Caco-2 (cell line): ENCODE measurements around the gene ZNF888. TPM values are rescaled to one million over a fixed set of nuclear protein-coding genes. Genes with fewer than 3 reads are reported as not detected.
"Not testable (repeated sequence)": the region's sequence is repeated elsewhere in the genome, so short reads cannot be mapped to it uniquely, and the experiment has no call there.

Experiments used
- BruUV-seq: library from RNA; stranded (reverse); fragments of 400-500 nt; replicated peaks from 2 replicates; lab custom pipeline; 2021; lab: Mats Ljungman, UMichigan
- CTCF ChIA-PET: fragments of 300-600 bp; sonication (Branson Sonifier 250); formaldehyde crosslinking; loops from one replicate; lab custom pipeline; 2022; ENCODE audit warnings: antibody characterized with exemption; lab: Charles Lee
- POLR2A ChIA-PET: fragments of 300-600 bp; sonication (Branson Sonifier 250); formaldehyde crosslinking; loops from one replicate; lab custom pipeline; 2022; ENCODE audit warnings: antibody characterized with exemption; lab: Charles Lee
- DNase-seq, 2 experiments: peaks; one replicate each; pipeline versions ENCODE4 v3.0.0 to v3.0.0-alpha.2; 2020 to 2022
- H3K27me3 ChIP-seq: replicated peaks from 2 replicates; pipeline ENCODE4 v1.6.0; 2011; ENCODE audit warnings: low read length; ENCODE audit not compliant: control insufficient read depth, insufficient read depth
- H3K36me3 ChIP-seq: 2 replicates; pipeline ENCODE4 v1.5.1; 2011; ENCODE audit warnings: low read length; ENCODE audit not compliant: control insufficient read depth, insufficient read depth
- H3K4me1 ChIP-seq: fragments of 250-450 bp; sonication (Bioruptor Pico); 2 replicates; pipeline ENCODE4 v1.5.1; 2020; ENCODE audit warnings: mild to moderate bottlenecking
- H3K4me3 ChIP-seq: 2 replicates; pipeline ENCODE4 v1.5.1; 2011; ENCODE audit warnings: low read depth, mild to moderate bottlenecking, control low read depth, low read length
- H3K9me3 ChIP-seq: fragments of 250-450 bp; sonication (Bioruptor Pico); 2 replicates; pipeline ENCODE4 v1.5.1; 2020; ENCODE audit warnings: mild to moderate bottlenecking, moderate library complexity
- H3K27ac Mint-ChIP-seq: one replicate; pipeline ENCODE4 v1.8.0; 2022; ENCODE audit warnings: mixed read lengths; ENCODE audit not compliant: unreplicated experiment
- H3K27me3 Mint-ChIP-seq: one replicate; pipeline ENCODE4 v1.8.0; 2022; ENCODE audit warnings: mixed read lengths; ENCODE audit not compliant: insufficient read depth, unreplicated experiment
- H3K36me3 Mint-ChIP-seq: one replicate; pipeline ENCODE4 v1.8.0; 2022; ENCODE audit warnings: mild to moderate bottlenecking, mixed read lengths; ENCODE audit not compliant: insufficient read depth, unreplicated experiment
- H3K4me1 Mint-ChIP-seq: one replicate; pipeline ENCODE4 v1.8.0; 2022; ENCODE audit warnings: low read depth, mixed read lengths; ENCODE audit not compliant: unreplicated experiment
- H3K4me3 Mint-ChIP-seq: one replicate; pipeline ENCODE4 v1.8.0; 2022; ENCODE audit warnings: mild to moderate bottlenecking, moderate library complexity, mixed read lengths; ENCODE audit not compliant: unreplicated experiment
- H3K9me3 Mint-ChIP-seq: one replicate; pipeline ENCODE4 v1.8.0; 2022; ENCODE audit warnings: mixed read lengths; ENCODE audit not compliant: unreplicated experiment
- CTCF ChIP-seq, 2 experiments: fragments of 200-600 bp in 1 of 2; IDR thresholded peaks; 1 replicate in 1 of 2; 2 replicates in 1 of 2; pipeline versions ENCODE4 v1.5.1 to v1.8.0; 2011 to 2022; ENCODE audit warnings: antibody characterized with exemption in 1 of 2, control low read depth in 1 of 2, inconsistent platforms in 1 of 2, low read depth in 1 of 2, low read length in 1 of 2, mild to moderate bottlenecking in 1 of 2, moderate library complexity in 1 of 2; ENCODE audit not compliant: insufficient read depth in 1 of 2, severe bottlenecking in 1 of 2, unreplicated experiment in 1 of 2
- intact Hi-C: fragments of 100-400 bp; cut with micrococcal nuclease; formaldehyde crosslinking; loops from one replicate; pipeline ENCODE4 v1.10.0; 2022; ENCODE audit not compliant: unreplicated experiment
- total RNA-seq: library from RNA; stranded (reverse); gene quantifications from 2 replicates; pipeline ENCODE4 v1.2.3, GENCODE V29; 2022

Gene ZNF888
- total RNA-seq, 1 experiment from 2014 or later: 7.3 TPM

DNA sequence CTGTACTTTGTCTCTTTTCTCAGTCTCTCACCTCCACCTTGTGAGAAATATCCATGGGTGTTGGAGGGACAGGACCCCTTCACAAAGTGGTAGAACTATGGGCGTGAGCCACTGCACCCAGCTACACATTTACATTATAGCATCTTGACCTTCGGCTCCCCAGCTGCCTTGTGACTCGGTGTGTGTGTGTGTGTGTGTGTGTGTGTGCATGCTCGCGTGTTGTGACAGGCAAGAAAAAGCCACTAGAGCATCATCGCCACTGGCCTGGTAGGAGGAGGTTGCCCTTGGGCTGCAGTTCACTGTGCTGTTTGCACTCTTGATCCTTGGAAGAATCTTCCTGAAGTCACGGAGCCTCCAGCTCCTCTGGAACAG lies 13.7 kb upstream of the ZNF888 start:
- peaks cover 26% of the 10 kb centered on the region for H3K4me1 Mint-ChIP-seq
- Histone ChIP-seq H3K4me3 (no peak overlapping the region), H3K4me1 (0 out of 2 replicates have a peak, but pooled peaks cover 19% of the 10 kb centered on the region), H3K36me3 (peaks cover 3% of the 10 kb centered on the region; the same call in 1 of the 2 replicates), H3K27me3 (no peaks in the 10 kb centered on the region), H3K9me3 (peaks cover 33% of the 10 kb centered on the region)
- no peaks in the 10 kb centered on the region for H3K27me3 Mint-ChIP-seq
- H3K9me3 Mint-ChIP-seq: peaks cover 23% of the 10 kb centered on the region
- POLR2A ChIA-PET: interaction anchor here (0.6 kb wide), 1 partner anchor 869 kb away, joined by 4 read pairs; no protein-coding TSS in a partner anchor
- peaks cover 62% of the 10 kb centered on the region for H3K36me3 Mint-ChIP-seq
- no peak for DNase-seq
- H3K4me3 Mint-ChIP-seq: no peak overlapping the region
- no peak for TF ChIP-seq CTCF (IDR thresholded peaks at IDR 0.05; ENCODE audit: insufficient read depth in 1 of 2, low read depth in 1 of 2, low read length in 1 of 2, severe bottlenecking in 1 of 2, unreplicated experiment in 1 of 2)
- intact Hi-C loops: no loop called here
- H3K27ac Mint-ChIP-seq: peak overlapping the region; percentile 43
- no TSS peak for BruUV-seq
- CTCF ChIA-PET: no interaction called here

DNA sequence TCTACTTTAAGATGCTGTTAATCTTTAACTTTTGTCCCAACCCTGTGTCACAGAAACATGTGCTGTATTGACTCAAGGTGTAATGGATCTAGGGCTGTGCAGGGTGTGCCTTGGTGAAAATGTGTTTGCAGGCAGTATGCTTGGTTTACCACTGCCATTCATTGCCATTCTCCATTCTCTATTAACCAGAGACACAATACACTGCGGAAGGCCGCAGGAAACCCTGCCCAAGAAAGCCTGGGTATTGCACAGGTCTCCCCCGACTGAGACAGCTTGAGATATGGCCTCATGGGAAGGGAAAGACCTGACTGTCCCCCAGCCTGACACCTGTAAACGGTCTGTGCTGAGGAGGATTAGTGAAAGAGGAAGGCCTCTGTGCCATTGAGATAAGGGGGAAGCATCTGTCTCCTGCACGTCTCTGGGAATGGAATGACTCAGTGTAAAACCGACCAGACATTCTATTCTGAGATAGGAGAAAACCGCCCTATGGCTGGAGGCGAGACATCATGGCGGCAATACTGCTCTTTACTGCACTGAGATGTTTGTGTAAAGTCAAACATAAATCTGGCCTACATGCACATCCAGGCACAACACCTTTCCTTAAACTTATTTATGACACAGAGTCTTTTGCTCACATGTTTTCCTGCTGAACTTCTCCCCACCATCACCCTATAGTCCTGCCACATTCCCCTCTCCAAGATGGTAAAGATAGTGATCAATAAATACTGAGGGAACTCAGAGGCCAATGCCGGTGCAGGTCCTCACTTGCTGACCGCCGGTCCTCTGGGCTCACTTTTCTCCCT lies 13.1 kb upstream of the ZNF888 start:
- Mint-ChIP-seq H3K9me3 (peaks cover 18% of the 10 kb centered on the region), H3K27ac (peak overlapping the region; percentile 43), H3K4me1 (peaks cover 20% of the 10 kb centered on the region), H3K36me3 (peaks cover 56% of the 10 kb centered on the region), H3K4me3 (no peak overlapping the region), H3K27me3 (no peaks in the 10 kb centered on the region)
- no peak for TF ChIP-seq CTCF (IDR thresholded peaks at IDR 0.05; ENCODE audit: insufficient read depth in 1 of 2, low read depth in 1 of 2, low read length in 1 of 2, severe bottlenecking in 1 of 2, unreplicated experiment in 1 of 2)
- no TSS peak for BruUV-seq
- POLR2A ChIA-PET: interaction anchor here (0.6 kb wide), 1 partner anchor 870 kb away, joined by 4 read pairs; no protein-coding TSS in a partner anchor
- Histone ChIP-seq H3K36me3 (peaks cover 3% of the 10 kb centered on the region; the same call in 1 of the 2 replicates), H3K9me3 (peaks cover 33% of the 10 kb centered on the region), H3K27me3 (no peaks in the 10 kb centered on the region), H3K4me3 (no peak overlapping the region), H3K4me1 (0 out of 2 replicates have a peak, but pooled peaks cover 19% of the 10 kb centered on the region)
- DNase-seq: peak in 1 of 2 experiments; percentile 20
- intact Hi-C loops: no loop called here
- CTCF ChIA-PET: no interaction called here

GRCh38 chr19:52935434-52935833 lies 12.2 kb upstream of the ZNF888 start:
- H3K9me3 Mint-ChIP-seq: peaks cover 11% of the 10 kb centered on the region
- peaks cover 16% of the 10 kb centered on the region for H3K4me1 Mint-ChIP-seq
- peaks cover 52% of the 10 kb centered on the region for H3K36me3 Mint-ChIP-seq
- no peaks in the 10 kb centered on the region for H3K27me3 ChIP-seq
- no peak overlapping the region for H3K27ac Mint-ChIP-seq
- H3K36me3 ChIP-seq: peaks cover 3% of the 10 kb centered on the region; the same call in 1 of the 2 replicates
- no peaks in the 10 kb centered on the region for H3K27me3 Mint-ChIP-seq
- CTCF ChIA-PET: no interaction called here
- intact Hi-C loops: no loop called here
- POLR2A ChIA-PET: no interaction called here
- peaks cover 33% of the 10 kb centered on the region for H3K9me3 ChIP-seq
- 0 out of 2 replicates have a peak, but pooled peaks cover 19% of the 10 kb centered on the region for H3K4me1 ChIP-seq
- TF ChIP-seq CTCF (IDR thresholded peaks at IDR 0.05; ENCODE audit: insufficient read depth in 1 of 2, low read depth in 1 of 2, low read length in 1 of 2, severe bottlenecking in 1 of 2, unreplicated experiment in 1 of 2): no peak
- H3K4me3 Mint-ChIP-seq: no peak overlapping the region
- H3K4me3 ChIP-seq: no peak overlapping the region
- no peak for DNase-seq
- BruUV-seq: no TSS peak

DNA sequence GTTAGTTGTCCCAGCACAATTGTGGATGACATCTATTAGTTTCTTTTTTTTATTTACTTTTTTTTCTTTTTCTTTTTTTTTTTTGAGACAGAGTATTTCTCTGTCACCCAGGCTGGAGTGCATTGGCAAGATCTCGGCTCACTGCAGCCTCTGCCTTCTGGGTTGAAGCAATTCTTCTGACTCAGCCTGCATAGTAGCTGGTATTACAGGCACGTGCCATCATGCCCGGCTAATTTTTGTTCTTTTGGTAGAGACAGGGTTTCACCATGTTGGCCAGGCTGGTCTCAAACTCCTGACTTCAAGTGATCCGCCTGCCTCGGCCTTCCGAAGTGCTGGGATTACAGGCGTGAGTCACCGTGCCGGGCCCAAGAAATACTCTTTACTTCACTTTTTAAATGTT lies 1.4 kb upstream of the ZNF888 start:
- DNase-seq, H3K9me3 Mint-ChIP-seq, H3K9me3 ChIP-seq, H3K27me3 ChIP-seq, H3K4me3 Mint-ChIP-seq, CTCF ChIA-PET, H3K36me3 ChIP-seq, H3K27me3 Mint-ChIP-seq, H3K4me3 ChIP-seq, intact Hi-C loops, POLR2A ChIA-PET, H3K4me1 ChIP-seq, BruUV-seq: not testable (repeated sequence)
- H3K4me1 Mint-ChIP-seq: peaks cover 14% of the 10 kb centered on the region
- peak overlapping the region; percentile 22 for H3K27ac Mint-ChIP-seq
- H3K36me3 Mint-ChIP-seq: peaks cover 58% of the 10 kb centered on the region
